ENCODE data around the gene MYO1D.

DNA sequence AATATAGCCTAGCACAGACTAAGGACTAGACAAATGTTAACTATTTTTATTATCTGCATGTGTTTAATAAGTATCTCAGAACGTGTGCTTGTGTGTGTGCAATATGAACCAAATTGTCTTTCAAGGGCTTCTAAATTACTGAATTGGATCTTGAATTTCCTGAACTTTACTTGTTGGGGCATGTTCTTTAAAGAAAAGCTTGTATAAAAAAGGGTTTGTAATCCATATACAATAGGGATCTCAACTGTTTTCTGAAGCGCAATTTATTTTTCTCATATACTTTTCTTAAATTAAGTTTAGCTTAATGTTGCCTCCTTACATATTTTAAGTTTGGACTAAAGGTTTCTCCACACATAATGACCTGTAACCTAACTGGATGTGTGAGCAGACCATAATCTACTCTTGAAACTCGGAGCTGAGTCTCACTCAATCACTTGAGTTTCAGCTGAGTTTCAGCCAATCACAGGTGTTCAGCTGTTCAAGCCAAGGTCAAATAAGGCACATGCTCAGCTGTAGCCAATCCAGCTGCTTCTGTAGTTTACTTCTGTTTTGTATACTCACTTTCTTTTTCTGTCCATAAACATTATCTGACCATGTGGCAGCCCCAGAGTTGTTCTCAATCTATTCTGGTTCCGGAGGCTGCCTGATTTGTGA lies 317.8 kb downstream of the MYO1D start:
- TF ChIP-seq EZH2 (IDR thresholded peaks at IDR 0.05; ENCODE audit: insufficient read depth, low read length), result no peak
- TF ChIP-seq, protein P1, sequence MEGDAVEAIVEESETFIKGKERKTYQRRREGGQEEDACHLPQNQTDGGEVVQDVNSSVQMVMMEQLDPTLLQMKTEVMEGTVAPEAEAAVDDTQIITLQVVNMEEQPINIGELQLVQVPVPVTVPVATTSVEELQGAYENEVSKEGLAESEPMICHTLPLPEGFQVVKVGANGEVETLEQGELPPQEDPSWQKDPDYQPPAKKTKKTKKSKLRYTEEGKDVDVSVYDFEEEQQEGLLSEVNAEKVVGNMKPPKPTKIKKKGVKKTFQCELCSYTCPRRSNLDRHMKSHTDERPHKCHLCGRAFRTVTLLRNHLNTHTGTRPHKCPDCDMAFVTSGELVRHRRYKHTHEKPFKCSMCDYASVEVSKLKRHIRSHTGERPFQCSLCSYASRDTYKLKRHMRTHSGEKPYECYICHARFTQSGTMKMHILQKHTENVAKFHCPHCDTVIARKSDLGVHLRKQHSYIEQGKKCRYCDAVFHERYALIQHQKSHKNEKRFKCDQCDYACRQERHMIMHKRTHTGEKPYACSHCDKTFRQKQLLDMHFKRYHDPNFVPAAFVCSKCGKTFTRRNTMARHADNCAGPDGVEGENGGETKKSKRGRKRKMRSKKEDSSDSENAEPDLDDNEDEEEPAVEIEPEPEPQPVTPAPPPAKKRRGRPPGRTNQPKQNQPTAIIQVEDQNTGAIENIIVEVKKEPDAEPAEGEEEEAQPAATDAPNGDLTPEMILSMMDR (IDR thresholded peaks at IDR 0.05; ENCODE audit: insufficient read depth, low read depth, low read length), result no peak
